ENCODE measurements around the gene GCNT4. TPM values are rescaled to one million over a fixed set of nuclear protein-coding genes. Genes with fewer than 3 reads are reported as not detected.

Gene GCNT4
- total and polyA plus RNA-seq, 2 experiments from 2014 or later: 2.5 to 5.4 TPM

DNA sequence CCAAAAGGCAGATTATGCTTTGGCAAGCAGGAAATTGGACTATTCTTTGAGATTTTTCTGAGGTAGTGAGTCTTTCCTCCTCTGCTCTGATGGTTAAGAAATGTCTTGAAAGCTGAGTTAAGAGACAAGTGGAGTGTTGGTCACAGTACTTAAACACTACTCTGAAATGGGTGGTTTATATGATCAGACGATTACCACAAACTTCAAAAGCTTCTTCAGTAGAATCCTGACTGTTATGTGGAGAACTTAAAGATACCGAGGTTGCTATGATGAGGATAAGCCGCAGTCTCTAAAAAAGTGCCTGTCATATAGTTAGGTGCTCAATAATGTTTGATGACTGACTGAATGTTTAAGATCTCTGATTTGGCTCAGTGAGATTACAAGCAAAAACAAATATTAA, 24.3 kb downstream of the GCNT4 start (continued):
- TF ChIP-seq, protein P1, sequence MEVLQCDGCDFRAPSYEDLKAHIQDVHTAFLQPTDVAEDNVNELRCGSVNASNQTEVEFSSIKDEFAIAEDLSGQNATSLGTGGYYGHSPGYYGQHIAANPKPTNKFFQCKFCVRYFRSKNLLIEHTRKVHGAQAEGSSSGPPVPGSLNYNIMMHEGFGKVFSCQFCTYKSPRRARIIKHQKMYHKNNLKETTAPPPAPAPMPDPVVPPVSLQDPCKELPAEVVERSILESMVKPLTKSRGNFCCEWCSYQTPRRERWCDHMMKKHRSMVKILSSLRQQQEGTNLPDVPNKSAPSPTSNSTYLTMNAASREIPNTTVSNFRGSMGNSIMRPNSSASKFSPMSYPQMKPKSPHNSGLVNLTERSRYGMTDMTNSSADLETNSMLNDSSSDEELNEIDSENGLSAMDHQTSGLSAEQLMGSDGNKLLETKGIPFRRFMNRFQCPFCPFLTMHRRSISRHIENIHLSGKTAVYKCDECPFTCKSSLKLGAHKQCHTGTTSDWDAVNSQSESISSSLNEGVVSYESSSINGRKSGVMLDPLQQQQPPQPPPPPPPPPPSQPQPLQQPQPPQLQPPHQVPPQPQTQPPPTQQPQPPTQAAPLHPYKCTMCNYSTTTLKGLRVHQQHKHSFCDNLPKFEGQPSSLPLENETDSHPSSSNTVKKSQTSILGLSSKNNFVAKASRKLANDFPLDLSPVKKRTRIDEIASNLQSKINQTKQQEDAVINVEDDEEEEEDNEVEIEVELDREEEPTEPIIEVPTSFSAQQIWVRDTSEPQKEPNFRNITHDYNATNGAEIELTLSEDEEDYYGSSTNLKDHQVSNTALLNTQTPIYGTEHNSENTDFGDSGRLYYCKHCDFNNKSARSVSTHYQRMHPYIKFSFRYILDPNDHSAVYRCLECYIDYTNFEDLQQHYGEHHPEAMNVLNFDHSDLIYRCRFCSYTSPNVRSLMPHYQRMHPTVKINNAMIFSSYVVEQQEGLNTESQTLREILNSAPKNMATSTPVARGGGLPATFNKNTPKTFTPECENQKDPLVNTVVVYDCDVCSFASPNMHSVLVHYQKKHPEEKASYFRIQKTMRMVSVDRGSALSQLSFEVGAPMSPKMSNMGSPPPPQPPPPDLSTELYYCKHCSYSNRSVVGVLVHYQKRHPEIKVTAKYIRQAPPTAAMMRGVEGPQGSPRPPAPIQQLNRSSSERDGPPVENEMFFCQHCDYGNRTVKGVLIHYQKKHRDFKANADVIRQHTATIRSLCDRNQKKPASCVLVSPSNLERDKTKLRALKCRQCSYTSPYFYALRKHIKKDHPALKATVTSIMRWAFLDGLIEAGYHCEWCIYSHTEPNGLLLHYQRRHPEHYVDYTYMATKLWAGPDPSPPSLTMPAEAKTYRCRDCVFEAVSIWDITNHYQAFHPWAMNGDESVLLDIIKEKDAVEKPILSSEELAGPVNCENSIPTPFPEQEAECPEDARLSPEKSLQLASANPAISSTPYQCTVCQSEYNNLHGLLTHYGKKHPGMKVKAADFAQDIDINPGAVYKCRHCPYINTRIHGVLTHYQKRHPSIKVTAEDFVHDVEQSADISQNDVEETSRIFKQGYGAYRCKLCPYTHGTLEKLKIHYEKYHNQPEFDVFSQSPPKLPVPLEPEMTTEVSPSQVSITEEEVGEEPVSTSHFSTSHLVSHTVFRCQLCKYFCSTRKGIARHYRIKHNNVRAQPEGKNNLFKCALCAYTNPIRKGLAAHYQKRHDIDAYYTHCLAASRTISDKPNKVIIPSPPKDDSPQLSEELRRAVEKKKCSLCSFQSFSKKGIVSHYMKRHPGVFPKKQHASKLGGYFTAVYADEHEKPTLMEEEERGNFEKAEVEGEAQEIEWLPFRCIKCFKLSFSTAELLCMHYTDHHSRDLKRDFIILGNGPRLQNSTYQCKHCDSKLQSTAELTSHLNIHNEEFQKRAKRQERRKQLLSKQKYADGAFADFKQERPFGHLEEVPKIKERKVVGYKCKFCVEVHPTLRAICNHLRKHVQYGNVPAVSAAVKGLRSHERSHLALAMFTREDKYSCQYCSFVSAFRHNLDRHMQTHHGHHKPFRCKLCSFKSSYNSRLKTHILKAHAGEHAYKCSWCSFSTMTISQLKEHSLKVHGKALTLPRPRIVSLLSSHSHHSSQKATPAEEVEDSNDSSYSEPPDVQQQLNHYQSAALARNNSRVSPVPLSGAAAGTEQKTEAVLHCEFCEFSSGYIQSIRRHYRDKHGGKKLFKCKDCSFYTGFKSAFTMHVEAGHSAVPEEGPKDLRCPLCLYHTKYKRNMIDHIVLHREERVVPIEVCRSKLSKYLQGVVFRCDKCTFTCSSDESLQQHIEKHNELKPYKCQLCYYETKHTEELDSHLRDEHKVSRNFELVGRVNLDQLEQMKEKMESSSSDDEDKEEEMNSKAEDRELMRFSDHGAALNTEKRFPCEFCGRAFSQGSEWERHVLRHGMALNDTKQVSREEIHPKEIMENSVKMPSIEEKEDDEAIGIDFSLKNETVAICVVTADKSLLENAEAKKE (CRISPR knock-in tag; IDR thresholded peaks at IDR 0.05): no peak
- TF ChIP-seq, protein P2, sequence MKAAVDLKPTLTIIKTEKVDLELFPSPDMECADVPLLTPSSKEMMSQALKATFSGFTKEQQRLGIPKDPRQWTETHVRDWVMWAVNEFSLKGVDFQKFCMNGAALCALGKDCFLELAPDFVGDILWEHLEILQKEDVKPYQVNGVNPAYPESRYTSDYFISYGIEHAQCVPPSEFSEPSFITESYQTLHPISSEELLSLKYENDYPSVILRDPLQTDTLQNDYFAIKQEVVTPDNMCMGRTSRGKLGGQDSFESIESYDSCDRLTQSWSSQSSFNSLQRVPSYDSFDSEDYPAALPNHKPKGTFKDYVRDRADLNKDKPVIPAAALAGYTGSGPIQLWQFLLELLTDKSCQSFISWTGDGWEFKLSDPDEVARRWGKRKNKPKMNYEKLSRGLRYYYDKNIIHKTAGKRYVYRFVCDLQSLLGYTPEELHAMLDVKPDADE (IDR thresholded peaks at IDR 0.05): no peak
- no peak for TF ChIP-seq ZNF114 (CRISPR knock-in tag; IDR thresholded peaks at IDR 0.05)
- no peak for TF ChIP-seq POLR2AphosphoS5 (IDR thresholded peaks at IDR 0.05; ENCODE audit: low read depth)
- TF ChIP-seq, protein P3, sequence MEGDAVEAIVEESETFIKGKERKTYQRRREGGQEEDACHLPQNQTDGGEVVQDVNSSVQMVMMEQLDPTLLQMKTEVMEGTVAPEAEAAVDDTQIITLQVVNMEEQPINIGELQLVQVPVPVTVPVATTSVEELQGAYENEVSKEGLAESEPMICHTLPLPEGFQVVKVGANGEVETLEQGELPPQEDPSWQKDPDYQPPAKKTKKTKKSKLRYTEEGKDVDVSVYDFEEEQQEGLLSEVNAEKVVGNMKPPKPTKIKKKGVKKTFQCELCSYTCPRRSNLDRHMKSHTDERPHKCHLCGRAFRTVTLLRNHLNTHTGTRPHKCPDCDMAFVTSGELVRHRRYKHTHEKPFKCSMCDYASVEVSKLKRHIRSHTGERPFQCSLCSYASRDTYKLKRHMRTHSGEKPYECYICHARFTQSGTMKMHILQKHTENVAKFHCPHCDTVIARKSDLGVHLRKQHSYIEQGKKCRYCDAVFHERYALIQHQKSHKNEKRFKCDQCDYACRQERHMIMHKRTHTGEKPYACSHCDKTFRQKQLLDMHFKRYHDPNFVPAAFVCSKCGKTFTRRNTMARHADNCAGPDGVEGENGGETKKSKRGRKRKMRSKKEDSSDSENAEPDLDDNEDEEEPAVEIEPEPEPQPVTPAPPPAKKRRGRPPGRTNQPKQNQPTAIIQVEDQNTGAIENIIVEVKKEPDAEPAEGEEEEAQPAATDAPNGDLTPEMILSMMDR (conservative IDR thresholded peaks at IDR 0.05; ENCODE audit: low read depth in 2 of 2): no peak

Data from GM23338 (cell line).